Gastrocnemius medialis (tissue), 4 donors: Measurements from ENCODE around the gene ADCY5. TPM values are rescaled to one million over a fixed set of nuclear protein-coding genes. Genes with fewer than 3 reads are reported as not detected.

Experiments used
- ATAC-seq, 2 donors: fragments of 150-250 bp; one replicate each; pipeline ENCODE4 v1.9.1; 2016
- DNase-seq, 2 donors: peaks; one replicate each; pipeline ENCODE4 v3.0.0-alpha.2; 2019
- H3K27ac ChIP-seq, 4 donors: fragments of 200-600 bp; sonication (generic); 1 replicate in 1 of 4; 2 replicates in 3 of 4; pipeline ENCODE4 v1.5.1; 2016 to 2018; ENCODE audit warnings: mild to moderate bottlenecking in 2 of 4, moderate library complexity in 1 of 4
- H3K27me3 ChIP-seq, 3 donors: fragments of 200-600 bp; sonication (generic) in 2 of 3; 1 replicate in 1 of 3; 2 replicates in 2 of 3; pipeline versions ENCODE4 v1.5.1 to v1.6.0; 2016 to 2019; ENCODE audit warnings: mild to moderate bottlenecking in 1 of 3, moderate library complexity in 1 of 3
- H3K36me3 ChIP-seq, 2 donors: fragments of 200-600 bp; sonication (generic) in 1 of 2; one replicate each; pipeline ENCODE4 v1.5.1; 2017 to 2018
- H3K4me1 ChIP-seq, 2 donors: fragments of 200-600 bp; sonication (generic) in 1 of 2; one replicate each; pipeline ENCODE4 v1.5.1; 2016 to 2017; ENCODE audit warnings: mild to moderate bottlenecking in 2 of 2
- H3K4me3 ChIP-seq, 4 donors: fragments of 200-600 bp; sonication (generic) in 3 of 4; 1 replicate in 1 of 4; 2 replicates in 3 of 4; pipeline ENCODE4 v1.5.1; 2016 to 2019; ENCODE audit warnings: mild to moderate bottlenecking in 2 of 4
- H3K9me3 ChIP-seq, 3 donors: fragments of 200-600 bp; sonication (generic) in 2 of 3; 1 replicate in 1 of 3; 2 replicates in 2 of 3; pipeline ENCODE4 v1.5.1; 2016 to 2019
- POLR2A ChIP-seq, 2 donors: fragments of 450-650 bp; IDR thresholded peaks; one replicate each; pipeline ENCODE4 v1.6.1; 2017; ENCODE audit warnings: antibody characterized with exemption in 2 of 2, mild to moderate bottlenecking in 2 of 2, moderate library complexity in 2 of 2
- in situ Hi-C, 4 donors: fragments of 200-750 bp; cut with MboI; loops; one replicate each; pipeline versions ENCODE4 v1.15.0 to v1.8.0; 2017; ENCODE audit warnings: low sequenced_read_pairs in 4 of 4
- intact Hi-C: fragments of 100-400 bp; cut with DNase I; formaldehyde crosslinking; loops from one replicate; pipeline ENCODE4 v1.15.1; 2023; ENCODE audit warnings: low total_unique reads
- total RNA-seq, 4 donors: library from RNA; depleted of rRNA; stranded (reverse); fragments of >200 nt; gene quantifications; one replicate each; pipeline versions ENCODE4 v1.1.0 to v1.2.3, GENCODE V29; 2016
- TF ChIP-seq, protein P1 (sequence below), 5 experiments: fragments of 450-650 bp in 3 of 5; fragments of 200-600 bp in 2 of 5; sonication (generic) in 2 of 5; IDR thresholded peaks in 4 of 5; conservative IDR thresholded peaks in 1 of 5; 1 replicate in 4 of 5; 2 replicates in 1 of 5; pipeline ENCODE4 v1.5.1; 2016 to 2019; ENCODE audit warnings: antibody characterized with exemption in 5 of 5, mild to moderate bottlenecking in 3 of 5, moderate library complexity in 3 of 5

Gene ADCY5
- total RNA-seq, 4 donors from 2014 or later: 1.0 to 6.4 (median 4.3) TPM

GRCh38 chr3:123411340-123412040, 37.4 kb downstream of the ADCY5 start:
- DNase-seq: no peak
- H3K9me3 ChIP-seq: no peaks in the 10 kb centered on the region
- TF ChIP-seq, protein P1, sequence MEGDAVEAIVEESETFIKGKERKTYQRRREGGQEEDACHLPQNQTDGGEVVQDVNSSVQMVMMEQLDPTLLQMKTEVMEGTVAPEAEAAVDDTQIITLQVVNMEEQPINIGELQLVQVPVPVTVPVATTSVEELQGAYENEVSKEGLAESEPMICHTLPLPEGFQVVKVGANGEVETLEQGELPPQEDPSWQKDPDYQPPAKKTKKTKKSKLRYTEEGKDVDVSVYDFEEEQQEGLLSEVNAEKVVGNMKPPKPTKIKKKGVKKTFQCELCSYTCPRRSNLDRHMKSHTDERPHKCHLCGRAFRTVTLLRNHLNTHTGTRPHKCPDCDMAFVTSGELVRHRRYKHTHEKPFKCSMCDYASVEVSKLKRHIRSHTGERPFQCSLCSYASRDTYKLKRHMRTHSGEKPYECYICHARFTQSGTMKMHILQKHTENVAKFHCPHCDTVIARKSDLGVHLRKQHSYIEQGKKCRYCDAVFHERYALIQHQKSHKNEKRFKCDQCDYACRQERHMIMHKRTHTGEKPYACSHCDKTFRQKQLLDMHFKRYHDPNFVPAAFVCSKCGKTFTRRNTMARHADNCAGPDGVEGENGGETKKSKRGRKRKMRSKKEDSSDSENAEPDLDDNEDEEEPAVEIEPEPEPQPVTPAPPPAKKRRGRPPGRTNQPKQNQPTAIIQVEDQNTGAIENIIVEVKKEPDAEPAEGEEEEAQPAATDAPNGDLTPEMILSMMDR (IDR thresholded peaks at IDR 0.05 in 4 of 5, conservative IDR thresholded peaks at IDR 0.05 in 1 of 5): no peak
- no peak for TF ChIP-seq POLR2A (IDR thresholded peaks at IDR 0.05)
- no peak overlapping the region for H3K4me3 ChIP-seq
- H3K36me3 ChIP-seq: no peaks in the 10 kb centered on the region
- H3K27ac ChIP-seq: peak overlapping the region; percentile 57 to 72 (median 68)
- intact Hi-C loops: no loop called here
- no peak for ATAC-seq
- no peaks in the 10 kb centered on the region for H3K27me3 ChIP-seq
- in situ Hi-C loops: no loop called here
- H3K4me1 ChIP-seq: no peaks in the 10 kb centered on the region

- intact Hi-C loops: no loop called here
- no peaks in the 10 kb centered on the region for H3K9me3 ChIP-seq
- ATAC-seq (no peak), DNase-seq (no peak)
- H3K27ac ChIP-seq: peak overlapping the region in 2 of 4 donors; percentile 13 to 21
- TF ChIP-seq, protein P1 (IDR thresholded peaks at IDR 0.05 in 4 of 5, conservative IDR thresholded peaks at IDR 0.05 in 1 of 5): no peak
- no peak for TF ChIP-seq POLR2A (IDR thresholded peaks at IDR 0.05)
- H3K27me3 ChIP-seq: no peaks in the 10 kb centered on the region
- no peaks in the 10 kb centered on the region for H3K36me3 ChIP-seq
- H3K4me3 ChIP-seq: no peak overlapping the region
- in situ Hi-C loops: no loop called here
- H3K4me1 ChIP-seq: no peaks in the 10 kb centered on the region
Observed at GRCh38 chr3:123410149-123410515, 38.8 kb downstream of the ADCY5 start.

DNA sequence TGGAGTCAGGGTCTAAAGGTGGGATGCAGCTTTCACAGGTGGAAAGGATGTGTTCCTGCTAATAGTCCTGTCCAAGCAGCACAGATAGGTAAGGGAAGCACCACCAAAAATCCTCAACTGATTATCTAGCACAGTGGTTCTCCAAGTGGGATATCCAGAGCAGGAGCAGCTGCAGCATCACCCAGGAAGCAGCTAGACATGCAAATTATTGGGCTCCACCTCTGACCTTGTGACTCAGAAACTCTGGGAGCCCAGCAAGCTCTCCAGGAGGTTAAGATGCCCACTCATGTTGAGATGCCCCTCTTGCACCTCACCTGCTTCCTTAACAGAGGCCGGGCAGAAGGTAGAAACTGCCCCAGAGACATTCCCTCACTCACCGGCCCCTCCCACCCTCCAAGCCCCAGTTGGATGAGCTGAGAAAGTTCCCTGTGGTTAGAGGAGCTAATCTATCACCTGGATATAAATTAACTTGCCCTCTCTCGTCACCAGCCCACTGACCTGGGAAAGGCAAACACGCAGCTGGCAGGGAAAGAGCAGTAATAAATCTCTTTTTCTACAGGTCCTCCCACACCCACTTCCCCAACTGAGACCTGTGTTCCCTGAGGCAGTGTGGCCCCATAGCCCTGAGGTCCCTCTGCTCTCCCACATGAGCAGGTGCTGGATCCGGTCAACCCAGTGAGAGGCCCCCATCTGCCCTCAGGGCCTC, 39.3 kb downstream of the ADCY5 start:
- no peak for ATAC-seq
- intact Hi-C loops (no loop called here), in situ Hi-C loops (no loop called here)
- Histone ChIP-seq H3K4me3 (no peak overlapping the region), H3K36me3 (no peaks in the 10 kb centered on the region), H3K27me3 (no peaks in the 10 kb centered on the region), H3K27ac (peak overlapping the region in 2 of 4 donors; percentile 13 to 21), H3K9me3 (no peaks in the 10 kb centered on the region), H3K4me1 (no peaks in the 10 kb centered on the region)
- no peak for DNase-seq
- TF ChIP-seq, protein P1 (IDR thresholded peaks at IDR 0.05 in 4 of 5, conservative IDR thresholded peaks at IDR 0.05 in 1 of 5): no peak
- no peak for TF ChIP-seq POLR2A (IDR thresholded peaks at IDR 0.05)

DNA sequence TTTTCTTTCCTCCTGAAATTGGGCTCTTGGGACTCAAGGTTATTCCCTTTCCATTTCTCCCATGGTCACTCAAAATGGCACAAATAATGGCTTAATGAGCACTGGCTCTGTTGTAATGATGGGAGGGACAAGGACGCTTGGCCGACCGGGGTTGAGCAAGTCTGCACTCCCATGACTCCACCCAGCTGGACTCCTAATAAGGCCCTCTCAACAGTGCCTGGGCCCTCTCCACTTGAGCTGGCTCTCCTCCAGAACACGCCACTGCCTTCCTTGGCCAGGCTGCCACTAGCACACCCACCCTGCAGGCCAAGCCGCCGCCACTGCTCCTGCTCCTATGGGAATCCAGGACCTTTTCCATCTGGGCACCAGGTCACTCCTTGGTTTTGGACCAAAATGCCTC, 42.3 kb downstream of the ADCY5 start:
- no peak overlapping the region for H3K4me3 ChIP-seq
- intact Hi-C loops: no loop called here
- H3K27ac ChIP-seq: no peak overlapping the region
- H3K36me3 ChIP-seq: no peaks in the 10 kb centered on the region
- no peaks in the 10 kb centered on the region for H3K9me3 ChIP-seq
- no peaks in the 10 kb centered on the region for H3K4me1 ChIP-seq
- TF ChIP-seq, protein P1 (IDR thresholded peaks at IDR 0.05 in 4 of 5, conservative IDR thresholded peaks at IDR 0.05 in 1 of 5): no peak
- TF ChIP-seq POLR2A (IDR thresholded peaks at IDR 0.05): no peak
- in situ Hi-C loops: no loop called here
- H3K27me3 ChIP-seq: no peaks in the 10 kb centered on the region
- ATAC-seq (peak; percentile 43 to 77), DNase-seq (peak in 1 of 2 donors; percentile 52)
